PC-3 (cell line): ENCODE results near the gene HEPN1.

ENCODE experiments used
- CTCF ChIP-seq: fragments of 300-600 bp; sonication (generic); conservative IDR thresholded peaks from 2 replicates; pipeline ENCODE4 v1.5.1; 2017; ENCODE audit warnings: antibody characterized with exemption, low read depth, mild to moderate bottlenecking, low read length
- EZH2 ChIP-seq: fragments of 300-600 bp; sonication (generic); IDR thresholded peaks from one replicate; pipeline ENCODE4 v1.6.1; 2017; ENCODE audit warnings: antibody characterized with exemption, mild to moderate bottlenecking, low read length; ENCODE audit not compliant: unreplicated experiment

- TF ChIP-seq CTCF: no peak
- TF ChIP-seq EZH2: no peak
These were observed 1.9 kb upstream of the HEPN1 start for GRCh38 chr11:124917115-124917637.
